GM23338 (cell line): ENCODE measurements around the gene CCDC70. TPM values are rescaled to one million over a fixed set of nuclear protein-coding genes. Genes with fewer than 3 reads are reported as not detected.

Experiments
- ATAC-seq: fragments of 200-7000 bp; cut with Tn5 transposase; 3 replicates; pipeline ENCODE4 v1.9.1; 2020
- DNase-seq: peaks from one replicate; pipeline ENCODE4 v3.0.0-alpha.2; 2015; ENCODE audit warnings: low spot score
- H2AFZ ChIP-seq: fragments of 200-600 bp; sonication (generic); 2 replicates; pipeline ENCODE4 v1.8.0; 2016; ENCODE audit warnings: antibody characterized with exemption, mild to moderate bottlenecking, moderate library complexity
- H3F3A ChIP-seq: fragments of 200-600 bp; sonication (generic); replicated peaks from 2 replicates; pipeline ENCODE4 v1.8.0; 2017; ENCODE audit warnings: antibody characterized with exemption, mixed run types, low read depth
- H3K27ac ChIP-seq: fragments of 200-600 bp; sonication (generic); 2 replicates; pipeline ENCODE4 v1.6.1; 2016; ENCODE audit warnings: low read depth
- H3K27me3 ChIP-seq: fragments of 200-600 bp; sonication (generic); 2 replicates; pipeline ENCODE4 v1.8.0; 2016; ENCODE audit warnings: mild to moderate bottlenecking, mixed run types, moderate library complexity; ENCODE audit not compliant: insufficient read depth
- H3K36me3 ChIP-seq: fragments of 200-600 bp; sonication (generic); 2 replicates; pipeline ENCODE4 v1.8.0; 2016; ENCODE audit warnings: mild to moderate bottlenecking; ENCODE audit not compliant: insufficient read depth
- H3K4me1 ChIP-seq: fragments of 200-600 bp; sonication (generic); 2 replicates; pipeline ENCODE4 v1.8.0; 2016; ENCODE audit warnings: mild to moderate bottlenecking, moderate library complexity; ENCODE audit not compliant: insufficient read depth
- H3K4me2 ChIP-seq: fragments of 200-600 bp; sonication (generic); 2 replicates; pipeline ENCODE4 v1.7.1; 2017; ENCODE audit warnings: mixed run types
- H3K4me3 ChIP-seq: fragments of 200-600 bp; sonication (generic); 2 replicates; pipeline ENCODE4 v1.6.1; 2016; ENCODE audit warnings: mixed run types
- H3K79me2 ChIP-seq: fragments of 200-600 bp; sonication (generic); replicated peaks from 2 replicates; pipeline ENCODE4 v1.8.0; 2017; ENCODE audit warnings: mild to moderate bottlenecking; ENCODE audit not compliant: insufficient read depth
- H3K9me2 ChIP-seq: fragments of 200-600 bp; sonication (generic); 2 replicates; pipeline ENCODE4 v1.8.0; 2017; ENCODE audit not compliant: insufficient read depth
- H4K20me1 ChIP-seq: fragments of 200-600 bp; sonication (generic); replicated peaks from 2 replicates; pipeline ENCODE4 v1.8.0; 2017; ENCODE audit warnings: mild to moderate bottlenecking; ENCODE audit not compliant: insufficient read depth
- H3K27ac Mint-ChIP-seq: 2 replicates; pipeline ENCODE4 v1.8.0; 2020; ENCODE audit warnings: inconsistent platforms, mild to moderate bottlenecking, moderate library complexity, mixed read lengths
- H3K27me3 Mint-ChIP-seq: 3 replicates; pipeline ENCODE4 v1.8.0; 2022; ENCODE audit warnings: low read depth, mild to moderate bottlenecking, moderate library complexity, mixed read lengths, inconsistent platforms; ENCODE audit not compliant: insufficient read depth, poor library complexity
- H3K36me3 Mint-ChIP-seq: 3 replicates; pipeline ENCODE4 v1.8.0; 2021; ENCODE audit warnings: low read depth, mild to moderate bottlenecking, inconsistent platforms, moderate library complexity, mixed read lengths
- H3K4me1 Mint-ChIP-seq: 3 replicates; pipeline ENCODE4 v1.8.0; 2020; ENCODE audit warnings: mild to moderate bottlenecking, inconsistent platforms, mixed read lengths
- H3K4me3 Mint-ChIP-seq: 3 replicates; pipeline ENCODE4 v1.8.0; 2021; ENCODE audit warnings: moderate library complexity, mild to moderate bottlenecking, inconsistent platforms, mixed read lengths
- H3K9me3 Mint-ChIP-seq: 3 replicates; pipeline ENCODE4 v1.8.0; 2020; ENCODE audit warnings: moderate library complexity, mild to moderate bottlenecking, inconsistent platforms, mixed read lengths
- CREB1 ChIP-seq: fragments of 250-450 bp; sonication (Bioruptor Pico); IDR thresholded peaks from 2 replicates; pipeline ENCODE4 v1.5.0; 2020; ENCODE audit warnings: low read depth, mild to moderate bottlenecking, moderate library complexity
- CTCF ChIP-seq, 2 experiments: fragments of 200-600 bp in 1 of 2; sonication (generic) in 1 of 2; conservative IDR thresholded peaks; 2 replicates each; pipeline versions ENCODE4 v1.5.1 to v1.6.1; 2016 to 2017; ENCODE audit warnings: antibody characterized with exemption in 2 of 2, low read depth in 2 of 2, mild to moderate bottlenecking in 2 of 2, moderate library complexity in 1 of 2
- ETS1 ChIP-seq: IDR thresholded peaks from 2 replicates; pipeline ENCODE4 v1.6.1; 2016; ENCODE audit warnings: antibody characterized with exemption
- EZH2 ChIP-seq: fragments of 200-600 bp; sonication (generic); IDR thresholded peaks from one replicate; pipeline ENCODE4 v1.8.0; 2017; ENCODE audit warnings: antibody characterized with exemption, mild to moderate bottlenecking, low read depth; ENCODE audit not compliant: unreplicated experiment
- EZH2phosphoT487 ChIP-seq: fragments of 200-600 bp; sonication (generic); IDR thresholded peaks from one replicate; pipeline ENCODE4 v1.8.1; 2018; ENCODE audit warnings: antibody characterized with exemption; ENCODE audit not compliant: unreplicated experiment
- JUNB ChIP-seq: IDR thresholded peaks from one replicate; pipeline ENCODE4 v1.6.1; 2016; ENCODE audit warnings: antibody characterized with exemption; ENCODE audit not compliant: unreplicated experiment
- NANOG ChIP-seq: IDR thresholded peaks from 2 replicates; pipeline ENCODE4 v1.6.1; 2016; ENCODE audit warnings: antibody characterized with exemption, borderline replicate concordance
- POLR2AphosphoS5 ChIP-seq: IDR thresholded peaks from 2 replicates; pipeline ENCODE4 v1.6.1; 2016; ENCODE audit warnings: antibody characterized with exemption, low read depth
- REST ChIP-seq: IDR thresholded peaks from one replicate; pipeline ENCODE4 v1.6.1; 2018; ENCODE audit warnings: antibody characterized with exemption; ENCODE audit not compliant: unreplicated experiment
- STAT1 ChIP-seq: IDR thresholded peaks from one replicate; pipeline ENCODE4 v1.6.1; 2016; ENCODE audit warnings: antibody characterized with exemption; ENCODE audit not compliant: unreplicated experiment
- ZNF114 ChIP-seq: fragments of 250-450 bp; sonication (Bioruptor Pico); IDR thresholded peaks from 2 replicates; pipeline ENCODE4 v1.5.0; 2020; ENCODE audit warnings: mild to moderate bottlenecking, moderate library complexity
- ZNF331 ChIP-seq: fragments of 250-450 bp; sonication (Bioruptor Pico); IDR thresholded peaks from 2 replicates; pipeline ENCODE4 v1.5.0; 2020; ENCODE audit warnings: low read depth, mild to moderate bottlenecking, moderate library complexity
- ZNF462 ChIP-seq: fragments of 250-450 bp; sonication (Bioruptor Pico); IDR thresholded peaks from 2 replicates; pipeline ENCODE4 v1.5.0; 2020; ENCODE audit warnings: mild to moderate bottlenecking, moderate library complexity
- polyA plus RNA-seq: library from polyadenylated mRNA; unstranded; fragments of >200 nt; fragmentation: Nextera tagmentation; extraction: Ambion mirVana; gene quantifications from 2 replicates; pipeline ENCODE4 v1.2.1, GENCODE V29; 2016
- total RNA-seq: library from RNA; depleted of rRNA; stranded (reverse); fragments of >200 nt; shearing (Covaris generic); gene quantifications from 2 replicates; pipeline ENCODE4 v1.2.3, GENCODE V29; 2014

Gene CCDC70
- total and polyA plus RNA-seq, 2 experiments from 2014 or later, result not detected

GRCh38 chr13:51858433-51859247 is 3.1 kb upstream of the CCDC70 start:
- Mint-ChIP-seq H3K4me3 (no peak overlapping the region), H3K36me3 (no peaks in the 10 kb centered on the region), H3K27me3 (no peaks in the 10 kb centered on the region), H3K27ac (no peak overlapping the region), H3K4me1 (peaks cover 11% of the 10 kb centered on the region; the same call in 2 of the 3 replicates), H3K9me3 (no peaks in the 10 kb centered on the region)
- no peak for TF ChIP-seq EZH2
- TF ChIP-seq ETS1, result no peak
- no peak for TF ChIP-seq JUNB
- no peak for TF ChIP-seq REST
- no peak for TF ChIP-seq NANOG
- no peak for TF ChIP-seq ZNF331 (CRISPR knock-in tag)
- no peak for TF ChIP-seq CTCF (conservative IDR thresholded peaks at IDR 0.05; ENCODE audit: low read depth in 2 of 2)
- TF ChIP-seq POLR2AphosphoS5, result no peak
- TF ChIP-seq ZNF462 (CRISPR knock-in tag), result no peak
- no peak for TF ChIP-seq STAT1
- TF ChIP-seq CREB1, result no peak
- TF ChIP-seq EZH2phosphoT487, result no peak
- no peak for TF ChIP-seq ZNF114 (CRISPR knock-in tag)
- ATAC-seq, result peak; percentile 91
- no peaks in the 10 kb centered on the region for H3K27me3 ChIP-seq
- H3F3A ChIP-seq, result no peaks in the 10 kb centered on the region
- H3K4me2 ChIP-seq, result peak overlapping the region; percentile 42; the same call in 1 of the 2 replicates
- no peak overlapping the region for H3K4me3 ChIP-seq
- no peaks in the 10 kb centered on the region for H3K9me2 ChIP-seq
- H3K79me2 ChIP-seq, result no peaks in the 10 kb centered on the region
- H3K4me1 ChIP-seq, result peaks cover 3% of the 10 kb centered on the region; the same call in 1 of the 2 replicates
- peak; percentile 38 for DNase-seq
- H3K27ac ChIP-seq, result no peak overlapping the region
- no peaks in the 10 kb centered on the region for H3K36me3 ChIP-seq
- peak overlapping the region; percentile 18 for H2AFZ ChIP-seq
- H4K20me1 ChIP-seq, result no peaks in the 10 kb centered on the region
